Stimulated activated CD8-positive, alpha-beta memory T cell treated with anti-CD3 and anti-CD28 coated beads, Interleukin-7, amount 100 ng/mL, for 24 hours (primary cell): Measurements from ENCODE around the gene SOD1.

Experiments used
- DNase-seq: peaks from one replicate; pipeline ENCODE4 v3.0.0-alpha.2; 2020; ENCODE audit warnings: low read depth

SOD1 gene

GRCh38 chr21:31683029-31683428 is 23.5 kb downstream of the SOD1 start:
- no peak for DNase-seq

- DNase-seq, result no peak
Measured at GRCh38 chr21:31684918-31685317, 25.4 kb downstream of the SOD1 start.

GRCh38 chr21:31686272-31686915 is 26.9 kb downstream of the SOD1 start:
- DNase-seq, result no peak

GRCh38 chr21:31687108-31687507 is 27.6 kb downstream of the SOD1 start:
- no peak for DNase-seq

- no peak for DNase-seq
Measured at GRCh38 chr21:31688603-31689368, 29.3 kb downstream of the SOD1 start.

- DNase-seq, result no peak
Measured at GRCh38 chr21:31693222-31693621, 33.7 kb downstream of the SOD1 start.

- DNase-seq, result no peak
Measured at GRCh38 chr21:31696424-31696823, 36.9 kb downstream of the SOD1 start.

- DNase-seq, result no peak
Measured at GRCh38 chr21:31698461-31698860, 39.0 kb downstream of the SOD1 start.

- DNase-seq, result no peak
Measured at GRCh38 chr21:31700040-31700439, 40.5 kb downstream of the SOD1 start.

GRCh38 chr21:31706562-31706961 is 47.1 kb downstream of the SOD1 start:
- no peak for DNase-seq

GRCh38 chr21:31707499-31707898 is 48.0 kb downstream of the SOD1 start:
- no peak for DNase-seq

GRCh38 chr21:31708541-31708940 is 49.0 kb downstream of the SOD1 start:
- DNase-seq, result no peak

GRCh38 chr21:31710586-31710985 is 51.1 kb downstream of the SOD1 start:
- DNase-seq, result no peak

- no peak for DNase-seq
Measured at GRCh38 chr21:31711326-31711725, 51.8 kb downstream of the SOD1 start.

GRCh38 chr21:31711745-31712285 is 52.3 kb downstream of the SOD1 start:
- no peak for DNase-seq

GRCh38 chr21:31713115-31713514 is 53.6 kb downstream of the SOD1 start:
- no peak for DNase-seq

- no peak for DNase-seq
Measured at GRCh38 chr21:31713973-31714740, 54.7 kb downstream of the SOD1 start.

- no peak for DNase-seq
Measured at GRCh38 chr21:31714741-31715365, 55.4 kb downstream of the SOD1 start.

- DNase-seq, result no peak
Measured at GRCh38 chr21:31716106-31716505, 56.6 kb downstream of the SOD1 start.
